AG09319 (cell line): ENCODE results near the gene KCTD7.
"Not testable (repeated sequence)": the region's sequence is repeated elsewhere in the genome, so short reads cannot be mapped to it uniquely, and the experiment has no call there.

ENCODE experiments used
- DNase-seq: peaks from one replicate; pipeline ENCODE4 v3.0.0-alpha.2; 2010; ENCODE audit warnings: low read depth; ENCODE audit errors: extremely low read depth
- TF ChIP-seq, protein P1 (sequence below): IDR thresholded peaks from 2 replicates; pipeline ENCODE4 v1.5.1; 2011; ENCODE audit warnings: low read depth, mild to moderate bottlenecking, inconsistent platforms, low read length, moderate library complexity

Gene KCTD7

GRCh38 chr7:66628361-66629221 is at the start of gene KCTD7:
Gene KCTD7 (plus strand): TSS chr7:66628881. CDS start chr7:66629065, 184 bp downstream.
- DNase-seq, result peak; percentile 97
- TF ChIP-seq, protein P1, sequence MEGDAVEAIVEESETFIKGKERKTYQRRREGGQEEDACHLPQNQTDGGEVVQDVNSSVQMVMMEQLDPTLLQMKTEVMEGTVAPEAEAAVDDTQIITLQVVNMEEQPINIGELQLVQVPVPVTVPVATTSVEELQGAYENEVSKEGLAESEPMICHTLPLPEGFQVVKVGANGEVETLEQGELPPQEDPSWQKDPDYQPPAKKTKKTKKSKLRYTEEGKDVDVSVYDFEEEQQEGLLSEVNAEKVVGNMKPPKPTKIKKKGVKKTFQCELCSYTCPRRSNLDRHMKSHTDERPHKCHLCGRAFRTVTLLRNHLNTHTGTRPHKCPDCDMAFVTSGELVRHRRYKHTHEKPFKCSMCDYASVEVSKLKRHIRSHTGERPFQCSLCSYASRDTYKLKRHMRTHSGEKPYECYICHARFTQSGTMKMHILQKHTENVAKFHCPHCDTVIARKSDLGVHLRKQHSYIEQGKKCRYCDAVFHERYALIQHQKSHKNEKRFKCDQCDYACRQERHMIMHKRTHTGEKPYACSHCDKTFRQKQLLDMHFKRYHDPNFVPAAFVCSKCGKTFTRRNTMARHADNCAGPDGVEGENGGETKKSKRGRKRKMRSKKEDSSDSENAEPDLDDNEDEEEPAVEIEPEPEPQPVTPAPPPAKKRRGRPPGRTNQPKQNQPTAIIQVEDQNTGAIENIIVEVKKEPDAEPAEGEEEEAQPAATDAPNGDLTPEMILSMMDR, result no peak

GRCh38 chr7:66580380-66580779 is 48.3 kb upstream of the KCTD7 start:
- DNase-seq, result not testable (repeated sequence)

- DNase-seq, result not testable (repeated sequence)
Measured at GRCh38 chr7:66582816-66583489, 45.7 kb upstream of the KCTD7 start.

GRCh38 chr7:66583490-66584110 is 45.1 kb upstream of the KCTD7 start:
- no peak for DNase-seq
- TF ChIP-seq, protein P1, result no peak

DNA sequence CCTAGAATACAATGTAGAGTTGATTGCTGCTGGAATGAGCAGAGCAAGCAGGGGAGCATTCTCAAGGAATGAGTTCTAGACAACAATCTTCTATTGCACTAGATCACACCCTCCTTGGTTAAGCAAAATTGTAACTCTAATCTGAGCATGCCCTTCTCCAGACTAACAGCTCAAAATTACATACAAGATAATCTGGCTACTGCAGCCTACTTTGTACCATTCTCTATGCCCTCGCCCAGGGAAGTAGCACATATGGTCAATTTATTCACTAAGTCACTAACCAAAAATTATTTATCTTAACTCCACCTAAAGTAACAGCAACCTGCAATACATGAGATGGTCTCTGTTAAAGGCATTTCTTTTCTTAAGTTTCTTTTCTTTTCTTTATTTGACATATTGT is 42.5 kb upstream of the KCTD7 start:
- no peak for DNase-seq
- TF ChIP-seq, protein P1, result no peak

DNA sequence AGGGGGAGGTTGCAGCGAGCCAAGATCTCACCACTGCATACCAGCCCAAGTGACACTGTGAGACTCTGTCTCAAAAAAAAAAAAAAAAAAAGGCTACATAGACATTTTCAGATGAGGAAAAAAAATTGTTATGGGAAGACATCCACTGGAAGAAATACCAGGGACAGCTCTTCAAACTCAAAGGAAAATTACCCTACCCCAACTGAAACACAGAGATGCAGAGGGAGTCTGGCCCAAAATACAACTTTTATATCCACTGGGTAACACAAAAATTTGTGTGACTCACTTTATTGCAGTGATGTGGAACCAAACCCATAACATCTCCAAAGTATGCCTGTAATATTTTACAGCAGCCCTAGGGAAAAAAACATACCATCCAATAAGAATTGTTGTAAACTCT is 40.5 kb upstream of the KCTD7 start:
- peak; percentile 19 for DNase-seq

- DNase-seq, result not testable (repeated sequence)
Measured at GRCh38 chr7:66588856-66589570, 39.7 kb upstream of the KCTD7 start.

DNA sequence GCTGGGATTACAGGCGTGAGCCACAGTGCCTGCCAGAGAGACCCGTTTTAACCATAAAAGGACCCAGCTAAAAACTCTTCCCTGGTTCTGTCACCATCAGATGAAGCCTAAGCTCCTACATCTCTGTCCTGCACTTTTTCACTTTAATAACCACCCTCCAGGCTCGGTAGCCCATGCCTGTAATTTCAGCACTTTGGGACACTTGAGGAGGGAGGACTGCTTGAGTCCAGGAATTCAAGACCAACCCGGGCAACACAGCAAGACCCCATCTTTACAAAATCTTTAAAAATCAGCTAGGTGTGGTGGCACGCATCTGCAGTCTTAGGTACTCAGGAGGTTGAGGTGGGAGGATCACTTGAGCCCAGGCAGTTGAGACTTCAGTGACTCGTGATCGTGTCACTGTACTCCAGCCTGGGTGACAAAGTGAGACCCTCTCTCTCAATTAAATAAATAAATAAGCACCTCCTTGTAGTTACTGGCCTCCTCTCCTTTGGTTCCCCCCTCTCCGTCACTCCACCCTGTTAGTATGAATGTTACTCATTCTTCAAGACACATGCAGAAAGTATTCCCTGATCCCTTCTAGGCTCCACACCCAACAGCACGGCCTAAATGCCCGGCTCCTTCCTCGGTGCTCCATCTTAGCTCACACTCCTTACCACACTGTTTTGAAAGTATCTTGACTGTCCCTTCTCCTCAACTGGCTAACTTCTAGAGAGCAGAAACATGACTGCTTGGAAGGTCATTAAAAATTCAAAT is 38.2 kb upstream of the KCTD7 start:
- DNase-seq, result peak; percentile 12

DNA sequence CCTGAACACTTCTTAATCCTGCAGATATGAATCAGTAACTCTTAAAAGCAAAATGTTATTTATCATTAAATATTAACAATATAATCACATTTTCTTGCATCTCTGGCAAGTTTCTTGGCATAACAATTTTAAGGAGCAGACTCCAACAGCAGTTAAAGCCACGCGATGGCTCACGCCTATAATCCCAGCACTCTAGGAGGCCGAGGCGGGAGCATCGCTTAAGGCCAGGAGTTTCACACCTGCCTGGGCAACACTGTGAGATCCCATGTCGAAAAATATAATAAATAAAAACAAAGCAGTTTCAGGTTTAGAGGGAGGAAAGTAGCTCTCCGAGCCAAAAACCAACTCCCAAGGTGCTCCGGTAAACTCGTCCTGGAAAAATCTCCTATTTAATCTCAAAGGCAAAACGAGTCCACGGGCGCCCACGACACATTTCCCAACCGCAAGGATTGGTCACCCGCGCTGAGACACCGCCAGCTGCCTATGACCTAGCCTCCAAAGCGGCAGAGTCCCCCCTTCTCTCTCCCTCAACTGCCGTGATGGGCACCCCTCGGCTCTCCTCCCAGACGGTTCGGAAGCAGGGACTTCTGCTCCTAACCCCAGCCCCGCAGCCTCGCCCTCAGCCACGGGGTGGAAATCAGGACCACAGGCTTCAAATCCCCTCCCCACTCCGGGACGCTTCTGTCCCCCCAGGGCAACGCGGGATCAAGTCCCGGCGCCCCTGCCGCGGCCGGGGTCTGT is 37.5 kb upstream of the KCTD7 start:
- DNase-seq, result not testable (repeated sequence)
